Caco-2 (cell line): ENCODE data around the gene NOD2. TPM values are rescaled to one million over a fixed set of nuclear protein-coding genes. Genes with fewer than 3 reads are reported as not detected.

Experiments
- BruUV-seq: library from RNA; stranded (reverse); fragments of 400-500 nt; replicated peaks from 2 replicates; lab custom pipeline; 2021; lab: Mats Ljungman, UMichigan
- CTCF ChIA-PET: fragments of 300-600 bp; sonication (Branson Sonifier 250); formaldehyde crosslinking; loops from one replicate; lab custom pipeline; 2022; ENCODE audit warnings: antibody characterized with exemption; lab: Charles Lee
- POLR2A ChIA-PET: fragments of 300-600 bp; sonication (Branson Sonifier 250); formaldehyde crosslinking; loops from one replicate; lab custom pipeline; 2022; ENCODE audit warnings: antibody characterized with exemption; lab: Charles Lee
- DNase-seq, 2 experiments: peaks; one replicate each; pipeline versions ENCODE4 v3.0.0 to v3.0.0-alpha.2; 2020 to 2022
- H3K27me3 ChIP-seq: replicated peaks from 2 replicates; pipeline ENCODE4 v1.6.0; 2011; ENCODE audit warnings: low read length; ENCODE audit not compliant: control insufficient read depth, insufficient read depth
- H3K36me3 ChIP-seq: 2 replicates; pipeline ENCODE4 v1.5.1; 2011; ENCODE audit warnings: low read length; ENCODE audit not compliant: control insufficient read depth, insufficient read depth
- H3K4me1 ChIP-seq: fragments of 250-450 bp; sonication (Bioruptor Pico); 2 replicates; pipeline ENCODE4 v1.5.1; 2020; ENCODE audit warnings: mild to moderate bottlenecking
- H3K4me3 ChIP-seq: 2 replicates; pipeline ENCODE4 v1.5.1; 2011; ENCODE audit warnings: low read depth, mild to moderate bottlenecking, control low read depth, low read length
- H3K9me3 ChIP-seq: fragments of 250-450 bp; sonication (Bioruptor Pico); 2 replicates; pipeline ENCODE4 v1.5.1; 2020; ENCODE audit warnings: mild to moderate bottlenecking, moderate library complexity
- H3K27ac Mint-ChIP-seq: one replicate; pipeline ENCODE4 v1.8.0; 2022; ENCODE audit warnings: mixed read lengths; ENCODE audit not compliant: unreplicated experiment
- H3K27me3 Mint-ChIP-seq: one replicate; pipeline ENCODE4 v1.8.0; 2022; ENCODE audit warnings: mixed read lengths; ENCODE audit not compliant: insufficient read depth, unreplicated experiment
- H3K36me3 Mint-ChIP-seq: one replicate; pipeline ENCODE4 v1.8.0; 2022; ENCODE audit warnings: mild to moderate bottlenecking, mixed read lengths; ENCODE audit not compliant: insufficient read depth, unreplicated experiment
- H3K4me1 Mint-ChIP-seq: one replicate; pipeline ENCODE4 v1.8.0; 2022; ENCODE audit warnings: low read depth, mixed read lengths; ENCODE audit not compliant: unreplicated experiment
- H3K4me3 Mint-ChIP-seq: one replicate; pipeline ENCODE4 v1.8.0; 2022; ENCODE audit warnings: mild to moderate bottlenecking, moderate library complexity, mixed read lengths; ENCODE audit not compliant: unreplicated experiment
- H3K9me3 Mint-ChIP-seq: one replicate; pipeline ENCODE4 v1.8.0; 2022; ENCODE audit warnings: mixed read lengths; ENCODE audit not compliant: unreplicated experiment
- intact Hi-C: fragments of 100-400 bp; cut with micrococcal nuclease; formaldehyde crosslinking; loops from one replicate; pipeline ENCODE4 v1.10.0; 2022; ENCODE audit not compliant: unreplicated experiment
- total RNA-seq: library from RNA; stranded (reverse); gene quantifications from 2 replicates; pipeline ENCODE4 v1.2.3, GENCODE V29; 2022
- TF ChIP-seq, protein P1 (sequence below), 2 experiments: fragments of 200-600 bp in 1 of 2; IDR thresholded peaks; 1 replicate in 1 of 2; 2 replicates in 1 of 2; pipeline versions ENCODE4 v1.5.1 to v1.8.0; 2011 to 2022; ENCODE audit warnings: antibody characterized with exemption in 1 of 2, control low read depth in 1 of 2, inconsistent platforms in 1 of 2, low read depth in 1 of 2, low read length in 1 of 2, mild to moderate bottlenecking in 1 of 2, moderate library complexity in 1 of 2; ENCODE audit not compliant: insufficient read depth in 1 of 2, severe bottlenecking in 1 of 2, unreplicated experiment in 1 of 2

Gene NOD2
- total RNA-seq, 1 experiment from 2014 or later, result 0.23 TPM

DNA sequence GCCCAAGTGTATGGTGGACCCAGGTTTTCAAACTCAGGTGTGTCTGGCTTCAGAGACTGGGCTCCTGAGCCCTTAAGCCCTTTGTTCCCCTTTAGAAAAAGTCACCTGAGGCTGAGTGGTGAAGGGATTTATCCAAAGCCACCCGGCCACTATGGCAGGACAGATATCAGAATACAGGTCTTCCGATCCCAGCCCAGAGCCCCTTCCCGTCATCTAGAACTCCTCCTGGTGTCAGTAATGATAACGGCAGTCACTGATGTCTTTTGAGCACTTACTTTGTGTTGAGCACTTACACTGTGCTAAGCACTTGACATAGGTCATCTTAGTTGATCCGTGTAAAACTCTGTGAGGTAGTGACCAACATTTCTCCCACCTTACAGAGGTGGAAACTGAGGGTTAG lies 16.6 kb downstream of the NOD2 start:
- CTCF ChIA-PET, result no interaction called here
- peaks cover 10% of the 10 kb centered on the region for H3K9me3 ChIP-seq
- H3K4me3 ChIP-seq, result no peak overlapping the region
- no peaks in the 10 kb centered on the region for H3K27me3 Mint-ChIP-seq
- H3K4me1 Mint-ChIP-seq, result peaks cover 14% of the 10 kb centered on the region
- no peak overlapping the region for H3K4me3 Mint-ChIP-seq
- H3K36me3 ChIP-seq, result no peaks in the 10 kb centered on the region
- TF ChIP-seq, protein P1, sequence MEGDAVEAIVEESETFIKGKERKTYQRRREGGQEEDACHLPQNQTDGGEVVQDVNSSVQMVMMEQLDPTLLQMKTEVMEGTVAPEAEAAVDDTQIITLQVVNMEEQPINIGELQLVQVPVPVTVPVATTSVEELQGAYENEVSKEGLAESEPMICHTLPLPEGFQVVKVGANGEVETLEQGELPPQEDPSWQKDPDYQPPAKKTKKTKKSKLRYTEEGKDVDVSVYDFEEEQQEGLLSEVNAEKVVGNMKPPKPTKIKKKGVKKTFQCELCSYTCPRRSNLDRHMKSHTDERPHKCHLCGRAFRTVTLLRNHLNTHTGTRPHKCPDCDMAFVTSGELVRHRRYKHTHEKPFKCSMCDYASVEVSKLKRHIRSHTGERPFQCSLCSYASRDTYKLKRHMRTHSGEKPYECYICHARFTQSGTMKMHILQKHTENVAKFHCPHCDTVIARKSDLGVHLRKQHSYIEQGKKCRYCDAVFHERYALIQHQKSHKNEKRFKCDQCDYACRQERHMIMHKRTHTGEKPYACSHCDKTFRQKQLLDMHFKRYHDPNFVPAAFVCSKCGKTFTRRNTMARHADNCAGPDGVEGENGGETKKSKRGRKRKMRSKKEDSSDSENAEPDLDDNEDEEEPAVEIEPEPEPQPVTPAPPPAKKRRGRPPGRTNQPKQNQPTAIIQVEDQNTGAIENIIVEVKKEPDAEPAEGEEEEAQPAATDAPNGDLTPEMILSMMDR (IDR thresholded peaks at IDR 0.05; ENCODE audit: insufficient read depth in 1 of 2, low read depth in 1 of 2, low read length in 1 of 2, severe bottlenecking in 1 of 2, unreplicated experiment in 1 of 2), result no peak
- DNase-seq, result no peak
- peaks cover 18% of the 10 kb centered on the region for H3K4me1 ChIP-seq
- POLR2A ChIA-PET, result no interaction called here
- H3K27me3 ChIP-seq, result no peaks in the 10 kb centered on the region
- intact Hi-C loops, result no loop called here
- H3K9me3 Mint-ChIP-seq, result peaks cover 8% of the 10 kb centered on the region
- no peak overlapping the region for H3K27ac Mint-ChIP-seq
- BruUV-seq, result no TSS peak
- H3K36me3 Mint-ChIP-seq, result peaks cover 13% of the 10 kb centered on the region

DNA sequence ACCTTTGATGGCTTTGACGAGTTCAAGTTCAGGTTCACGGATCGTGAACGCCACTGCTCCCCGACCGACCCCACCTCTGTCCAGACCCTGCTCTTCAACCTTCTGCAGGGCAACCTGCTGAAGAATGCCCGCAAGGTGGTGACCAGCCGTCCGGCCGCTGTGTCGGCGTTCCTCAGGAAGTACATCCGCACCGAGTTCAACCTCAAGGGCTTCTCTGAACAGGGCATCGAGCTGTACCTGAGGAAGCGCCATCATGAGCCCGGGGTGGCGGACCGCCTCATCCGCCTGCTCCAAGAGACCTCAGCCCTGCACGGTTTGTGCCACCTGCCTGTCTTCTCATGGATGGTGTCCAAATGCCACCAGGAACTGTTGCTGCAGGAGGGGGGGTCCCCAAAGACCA lies 17.6 kb downstream of the NOD2 start:
- Histone ChIP-seq H3K4me1 (peaks cover 12% of the 10 kb centered on the region), H3K27me3 (no peaks in the 10 kb centered on the region), H3K9me3 (0 out of 2 replicates have a peak, but pooled peaks cover 3% of the 10 kb centered on the region), H3K4me3 (no peak overlapping the region), H3K36me3 (no peaks in the 10 kb centered on the region)
- intact Hi-C loops, result no loop called here
- Mint-ChIP-seq H3K4me1 (peaks cover 5% of the 10 kb centered on the region), H3K4me3 (no peak overlapping the region), H3K27ac (no peak overlapping the region), H3K9me3 (no peaks in the 10 kb centered on the region), H3K27me3 (no peaks in the 10 kb centered on the region), H3K36me3 (peaks cover 5% of the 10 kb centered on the region)
- ChIA-PET CTCF (no interaction called here), POLR2A (no interaction called here)
- BruUV-seq, result no TSS peak
- TF ChIP-seq, protein P1 (IDR thresholded peaks at IDR 0.05; ENCODE audit: insufficient read depth in 1 of 2, low read depth in 1 of 2, low read length in 1 of 2, severe bottlenecking in 1 of 2, unreplicated experiment in 1 of 2), result no peak
- DNase-seq, result no peak

DNA sequence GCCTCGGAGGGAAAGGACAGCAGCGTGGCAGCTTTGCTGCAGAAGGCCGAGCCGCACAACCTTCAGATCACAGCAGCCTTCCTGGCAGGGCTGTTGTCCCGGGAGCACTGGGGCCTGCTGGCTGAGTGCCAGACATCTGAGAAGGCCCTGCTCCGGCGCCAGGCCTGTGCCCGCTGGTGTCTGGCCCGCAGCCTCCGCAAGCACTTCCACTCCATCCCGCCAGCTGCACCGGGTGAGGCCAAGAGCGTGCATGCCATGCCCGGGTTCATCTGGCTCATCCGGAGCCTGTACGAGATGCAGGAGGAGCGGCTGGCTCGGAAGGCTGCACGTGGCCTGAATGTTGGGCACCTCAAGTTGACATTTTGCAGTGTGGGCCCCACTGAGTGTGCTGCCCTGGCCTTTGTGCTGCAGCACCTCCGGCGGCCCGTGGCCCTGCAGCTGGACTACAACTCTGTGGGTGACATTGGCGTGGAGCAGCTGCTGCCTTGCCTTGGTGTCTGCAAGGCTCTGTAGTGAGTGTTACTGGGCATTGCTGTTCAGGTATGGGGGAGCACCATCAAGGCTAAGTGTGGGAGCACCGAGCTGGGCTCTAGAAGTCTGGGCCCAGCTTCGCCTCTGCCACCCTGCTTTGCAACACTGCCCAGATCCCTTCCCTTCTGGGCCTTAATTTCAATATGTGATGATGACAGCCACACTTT lies 18.6 kb downstream of the NOD2 start:
- no peak overlapping the region for H3K4me3 ChIP-seq
- DNase-seq, result no peak
- ChIA-PET CTCF (no interaction called here), POLR2A (no interaction called here)
- Mint-ChIP-seq H3K27me3 (no peaks in the 10 kb centered on the region), H3K4me1 (no peaks in the 10 kb centered on the region), H3K4me3 (no peak overlapping the region), H3K9me3 (no peaks in the 10 kb centered on the region), H3K27ac (no peak overlapping the region), H3K36me3 (no peaks in the 10 kb centered on the region)
- H3K36me3 ChIP-seq, result no peaks in the 10 kb centered on the region
- 0 out of 2 replicates have a peak, but pooled peaks cover 5% of the 10 kb centered on the region for H3K4me1 ChIP-seq
- no peaks in the 10 kb centered on the region for H3K27me3 ChIP-seq
- no TSS peak for BruUV-seq
- 0 out of 2 replicates have a peak, but pooled peaks cover 3% of the 10 kb centered on the region for H3K9me3 ChIP-seq
- intact Hi-C loops, result no loop called here
- TF ChIP-seq, protein P1 (IDR thresholded peaks at IDR 0.05; ENCODE audit: insufficient read depth in 1 of 2, low read depth in 1 of 2, low read length in 1 of 2, severe bottlenecking in 1 of 2, unreplicated experiment in 1 of 2), result no peak
